Ishikawa (cell line): ENCODE results near the gene ACADL.

Experiments used
- CEBPB ChIP-seq: IDR thresholded peaks from 2 replicates; pipeline ENCODE4 v1.6.1; 2012
- CREB1 ChIP-seq: IDR thresholded peaks from 2 replicates; pipeline ENCODE4 v1.6.1; 2012; ENCODE audit warnings: low read depth
- EGR1 ChIP-seq: IDR thresholded peaks from 2 replicates; pipeline ENCODE4 v1.6.1; 2012
- EP300 ChIP-seq: IDR thresholded peaks from 2 replicates; pipeline ENCODE4 v1.6.1; 2012; ENCODE audit warnings: borderline replicate concordance
- FOXM1 ChIP-seq: IDR thresholded peaks from 2 replicates; pipeline ENCODE4 v1.6.1; 2012; ENCODE audit warnings: low read depth, borderline replicate concordance
- MAX ChIP-seq: IDR thresholded peaks from 2 replicates; pipeline ENCODE4 v1.6.1; 2012
- NFIC ChIP-seq: IDR thresholded peaks from 2 replicates; pipeline ENCODE4 v1.6.1; 2012
- RAD21 ChIP-seq: IDR thresholded peaks from 2 replicates; pipeline ENCODE4 v1.6.1; 2012; ENCODE audit warnings: low read depth
- REST ChIP-seq: IDR thresholded peaks from 2 replicates; pipeline ENCODE4 v1.6.1; 2012; ENCODE audit warnings: low read depth, mild to moderate bottlenecking
- TAF1 ChIP-seq: IDR thresholded peaks from 2 replicates; pipeline ENCODE4 v1.6.1; 2012; ENCODE audit warnings: low read depth, mild to moderate bottlenecking
- TCF12 ChIP-seq: IDR thresholded peaks from 2 replicates; pipeline ENCODE4 v1.6.1; 2012; ENCODE audit warnings: low read depth
- TEAD4 ChIP-seq: IDR thresholded peaks from 2 replicates; pipeline ENCODE4 v1.6.1; 2012
- USF1 ChIP-seq: IDR thresholded peaks from 2 replicates; pipeline ENCODE4 v1.6.1; 2012
- YY1 ChIP-seq: IDR thresholded peaks from 2 replicates; pipeline ENCODE4 v1.6.1; 2012; ENCODE audit warnings: low read depth
- ZBTB7A ChIP-seq: IDR thresholded peaks from 2 replicates; pipeline ENCODE4 v1.6.1; 2012; ENCODE audit warnings: low read depth

The ACADL gene

GRCh38 chr2:210198326-210198725 is 26.9 kb downstream of the ACADL start:
- TF ChIP-seq USF1 (no peak), CREB1 (no peak), YY1 (no peak), CEBPB (no peak), RAD21 (no peak), MAX (no peak), EP300 (no peak), ZBTB7A (no peak), EGR1 (no peak), TCF12 (no peak)

GRCh38 chr2:210197720-210198119 is 27.5 kb downstream of the ACADL start:
- no peak for TF ChIP-seq FOXM1
- TF ChIP-seq ZBTB7A: no peak
- no peak for TF ChIP-seq YY1
- TF ChIP-seq TEAD4: no peak
- TF ChIP-seq RAD21: no peak
- no peak for TF ChIP-seq NFIC
- TF ChIP-seq TAF1: no peak
- no peak for TF ChIP-seq EP300
- TF ChIP-seq REST: no peak
- no peak for TF ChIP-seq CREB1
- no peak for TF ChIP-seq EGR1
- TF ChIP-seq CEBPB: no peak
- no peak for TF ChIP-seq MAX
- no peak for TF ChIP-seq TCF12

- TF ChIP-seq TCF12 (no peak), NFIC (no peak), RAD21 (peak; percentile 83), YY1 (no peak), TAF1 (no peak)
These were observed 30.0 kb downstream of the ACADL start for GRCh38 chr2:210195101-210195852.

GRCh38 chr2:210190345-210190744 is 34.9 kb downstream of the ACADL start:
- TF ChIP-seq YY1 (no peak), EP300 (no peak), RAD21 (no peak)

GRCh38 chr2:210189452-210190138 is 35.7 kb downstream of the ACADL start:
- no peak for TF ChIP-seq REST
- TF ChIP-seq NFIC: no peak
- TF ChIP-seq YY1: no peak
- no peak for TF ChIP-seq RAD21
- no peak for TF ChIP-seq TEAD4
- no peak for TF ChIP-seq ZBTB7A
- no peak for TF ChIP-seq TCF12
- no peak for TF ChIP-seq EGR1
- no peak for TF ChIP-seq EP300
- no peak for TF ChIP-seq USF1
- no peak for TF ChIP-seq TAF1
- no peak for TF ChIP-seq FOXM1
- no peak for TF ChIP-seq CEBPB
- TF ChIP-seq CREB1: no peak
- no peak for TF ChIP-seq MAX
